ENCODE data around the gene LRRC53.

LRRC53 gene

GRCh38 chr1:74504125-74504932 lies 8.1 kb downstream of the LRRC53 start:
- H3K4me1 ChIP-seq (ENCODE audit: control insufficient read depth in 1 of 2, insufficient read depth in 1 of 2, low read depth in 1 of 2, low read length in 1 of 2), result no peaks in the 10 kb centered on the region
- no peaks in the 10 kb centered on the region for H3K27me3 ChIP-seq
- no peaks in the 10 kb centered on the region for H3K9me3 ChIP-seq
- TF ChIP-seq, protein P1, sequence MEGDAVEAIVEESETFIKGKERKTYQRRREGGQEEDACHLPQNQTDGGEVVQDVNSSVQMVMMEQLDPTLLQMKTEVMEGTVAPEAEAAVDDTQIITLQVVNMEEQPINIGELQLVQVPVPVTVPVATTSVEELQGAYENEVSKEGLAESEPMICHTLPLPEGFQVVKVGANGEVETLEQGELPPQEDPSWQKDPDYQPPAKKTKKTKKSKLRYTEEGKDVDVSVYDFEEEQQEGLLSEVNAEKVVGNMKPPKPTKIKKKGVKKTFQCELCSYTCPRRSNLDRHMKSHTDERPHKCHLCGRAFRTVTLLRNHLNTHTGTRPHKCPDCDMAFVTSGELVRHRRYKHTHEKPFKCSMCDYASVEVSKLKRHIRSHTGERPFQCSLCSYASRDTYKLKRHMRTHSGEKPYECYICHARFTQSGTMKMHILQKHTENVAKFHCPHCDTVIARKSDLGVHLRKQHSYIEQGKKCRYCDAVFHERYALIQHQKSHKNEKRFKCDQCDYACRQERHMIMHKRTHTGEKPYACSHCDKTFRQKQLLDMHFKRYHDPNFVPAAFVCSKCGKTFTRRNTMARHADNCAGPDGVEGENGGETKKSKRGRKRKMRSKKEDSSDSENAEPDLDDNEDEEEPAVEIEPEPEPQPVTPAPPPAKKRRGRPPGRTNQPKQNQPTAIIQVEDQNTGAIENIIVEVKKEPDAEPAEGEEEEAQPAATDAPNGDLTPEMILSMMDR (IDR thresholded peaks at IDR 0.05), result no peak
- no peak overlapping the region for H3K4me3 ChIP-seq (ENCODE audit: low read depth in 1 of 2, low read length in 1 of 2)
- no peaks in the 10 kb centered on the region for H3K36me3 ChIP-seq
- no peak overlapping the region for H3K27ac ChIP-seq

DNA sequence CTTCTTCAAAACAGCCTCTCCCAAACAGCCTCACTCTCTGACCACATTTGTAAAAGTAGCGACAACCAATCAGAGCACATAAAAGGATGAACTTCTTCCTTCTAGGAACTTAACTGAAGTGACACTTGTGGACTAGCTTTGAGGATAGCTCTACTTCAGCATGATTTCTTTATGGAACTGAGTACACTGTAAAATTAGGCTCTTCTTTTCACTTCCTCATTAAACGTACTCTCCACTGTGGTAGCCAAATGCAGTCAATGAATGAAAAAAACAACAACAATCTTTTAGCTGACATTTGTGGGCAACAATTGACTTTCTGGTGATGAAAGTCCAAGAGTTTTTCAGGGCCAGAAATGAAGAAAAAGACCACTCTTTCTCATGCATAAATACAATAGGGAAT lies 9.6 kb downstream of the LRRC53 start:
- Histone ChIP-seq H3K9me3 (no peaks in the 10 kb centered on the region), H3K4me3 (ENCODE audit: low read depth in 1 of 2, low read length in 1 of 2) (no peak overlapping the region), H3K4me1 (ENCODE audit: control insufficient read depth in 1 of 2, insufficient read depth in 1 of 2, low read depth in 1 of 2, low read length in 1 of 2) (no peaks in the 10 kb centered on the region), H3K27me3 (no peaks in the 10 kb centered on the region), H3K36me3 (no peaks in the 10 kb centered on the region), H3K27ac (no peak overlapping the region)
- TF ChIP-seq, protein P1 (IDR thresholded peaks at IDR 0.05), result no peak

- TF ChIP-seq, protein P1 (IDR thresholded peaks at IDR 0.05), result no peak
- H3K27ac ChIP-seq, result no peak overlapping the region
- no peaks in the 10 kb centered on the region for H3K27me3 ChIP-seq
- H3K36me3 ChIP-seq, result no peaks in the 10 kb centered on the region
- H3K4me1 ChIP-seq (ENCODE audit: control insufficient read depth in 1 of 2, insufficient read depth in 1 of 2, low read depth in 1 of 2, low read length in 1 of 2), result no peaks in the 10 kb centered on the region
- H3K9me3 ChIP-seq, result no peaks in the 10 kb centered on the region
- H3K4me3 ChIP-seq (ENCODE audit: low read depth in 1 of 2, low read length in 1 of 2), result no peak overlapping the region
Measured at GRCh38 chr1:74502432-74502831, 10.0 kb downstream of the LRRC53 start.

GRCh38 chr1:74498901-74499300 lies 13.5 kb downstream of the LRRC53 start:
- H3K27ac ChIP-seq, result no peak overlapping the region
- H3K27me3 ChIP-seq, result no peaks in the 10 kb centered on the region
- TF ChIP-seq, protein P1 (IDR thresholded peaks at IDR 0.05), result no peak
- H3K4me1 ChIP-seq (ENCODE audit: control insufficient read depth in 1 of 2, insufficient read depth in 1 of 2, low read depth in 1 of 2, low read length in 1 of 2), result no peaks in the 10 kb centered on the region
- H3K9me3 ChIP-seq, result no peaks in the 10 kb centered on the region
- no peak overlapping the region for H3K4me3 ChIP-seq (ENCODE audit: low read depth in 1 of 2, low read length in 1 of 2)
- H3K36me3 ChIP-seq, result no peaks in the 10 kb centered on the region

- Histone ChIP-seq H3K4me1 (ENCODE audit: control insufficient read depth in 1 of 2, insufficient read depth in 1 of 2, low read depth in 1 of 2, low read length in 1 of 2) (no peaks in the 10 kb centered on the region), H3K4me3 (ENCODE audit: low read depth in 1 of 2, low read length in 1 of 2) (no peak overlapping the region), H3K27ac (no peak overlapping the region), H3K36me3 (no peaks in the 10 kb centered on the region), H3K9me3 (no peaks in the 10 kb centered on the region), H3K27me3 (no peaks in the 10 kb centered on the region)
- TF ChIP-seq, protein P1 (IDR thresholded peaks at IDR 0.05), result no peak
Measured at GRCh38 chr1:74496669-74497068, 15.7 kb downstream of the LRRC53 start.
